Endothelial cell of umbilical vein (primary cell): ENCODE measurements around the gene SRRM3. TPM values are rescaled to one million over a fixed set of nuclear protein-coding genes. Genes with fewer than 3 reads are reported as not detected.

Experiments used
- BruUV-seq: library from RNA; stranded (reverse); fragments of 400-500 nt; replicated peaks from 2 replicates; lab custom pipeline; 2021; lab: Mats Ljungman, UMichigan
- CTCF ChIA-PET: fragments of 300-600, 350-600 bp; sonication (Branson Sonifier 250); formaldehyde crosslinking; loops from one replicate; lab custom pipeline; 2021; ENCODE audit warnings: antibody characterized with exemption, inconsistent platforms; lab: Charles Lee
- POLR2A ChIA-PET: fragments of 300-600, 350-600 bp; sonication (Branson Sonifier 250); formaldehyde crosslinking; loops from one replicate; lab custom pipeline; 2021; ENCODE audit warnings: antibody characterized with exemption, inconsistent platforms; lab: Charles Lee
- DNase-seq: peaks from one replicate; pipeline ENCODE4 v3.0.0-alpha.2; 2011; ENCODE audit warnings: low read depth, low spot score
- FAIRE-seq: peaks from 2 replicates; lab custom pipeline; 2011; peaks lifted over from hg19 to GRCh38; lab: Jason Lieb, UNC
- H2AFZ ChIP-seq: 2 replicates; pipeline ENCODE4 v1.6.0; 2012; ENCODE audit warnings: low read depth, low read length, control low read depth, inconsistent platforms
- H3K27ac ChIP-seq: 2 replicates; pipeline ENCODE4 v1.5.1; 2011; ENCODE audit warnings: low read depth, mild to moderate bottlenecking, control low read depth, low read length, moderate library complexity; ENCODE audit not compliant: insufficient read depth
- H3K27me3 ChIP-seq, 2 experiments: 2 replicates each; pipeline versions ENCODE4 v1.6.0 to v1.6.1; 2011; ENCODE audit warnings: low read length in 2 of 2, mixed read lengths in 1 of 2; ENCODE audit not compliant: control insufficient read depth in 2 of 2, insufficient read depth in 2 of 2
- H3K36me3 ChIP-seq, 2 experiments: 2 replicates in 1 of 2; 3 replicates in 1 of 2; pipeline ENCODE4 v1.5.1; 2011; ENCODE audit warnings: low read length in 2 of 2, mild to moderate bottlenecking in 1 of 2, moderate library complexity in 1 of 2; ENCODE audit not compliant: control insufficient read depth in 2 of 2, insufficient read depth in 2 of 2; ENCODE audit errors: extremely low read depth in 1 of 2
- H3K4me1 ChIP-seq: 3 replicates; pipeline ENCODE4 v1.5.1; 2011; ENCODE audit warnings: mild to moderate bottlenecking, low read length; ENCODE audit not compliant: control insufficient read depth, insufficient read depth; ENCODE audit errors: extremely low read depth
- H3K4me2 ChIP-seq: 2 replicates; pipeline ENCODE4 v1.6.1; 2011; ENCODE audit warnings: low read length, control low read depth, mixed read lengths; ENCODE audit not compliant: insufficient read depth
- H3K4me3 ChIP-seq, 3 experiments: fragments of 200-600 bp in 1 of 3; sonication (generic), shearing (Covaris generic) in 1 of 3; replicated peaks in 1 of 3; 2 replicates each; pipeline ENCODE4 v1.5.1; 2011 to 2016; ENCODE audit warnings: control low read depth in 3 of 3, low read length in 3 of 3, mild to moderate bottlenecking in 2 of 3, inconsistent platforms in 1 of 3, low read depth in 1 of 3, moderate library complexity in 1 of 3; ENCODE audit not compliant: insufficient read depth in 1 of 3
- H3K79me2 ChIP-seq: 2 replicates; pipeline ENCODE4 v1.6.0; 2012; ENCODE audit warnings: low read length, inconsistent platforms; ENCODE audit not compliant: control insufficient read depth, insufficient read depth
- H3K9ac ChIP-seq: replicated peaks from 2 replicates; pipeline ENCODE3; 2011; ENCODE audit warnings: low read length, control low read depth; ENCODE audit not compliant: insufficient read depth; ENCODE audit errors: extremely low read depth
- H3K9me1 ChIP-seq: replicated peaks from 3 replicates; pipeline ENCODE4 v1.6.0; 2011; ENCODE audit warnings: mild to moderate bottlenecking, low read length; ENCODE audit not compliant: control insufficient read depth, insufficient read depth; ENCODE audit errors: extremely low read depth
- H3K9me3 ChIP-seq: replicated peaks from 2 replicates; pipeline ENCODE4 v1.5.1; 2012; ENCODE audit warnings: low read length, inconsistent platforms; ENCODE audit not compliant: control insufficient read depth, insufficient read depth
- H4K20me1 ChIP-seq: replicated peaks from 2 replicates; pipeline ENCODE3; 2011; ENCODE audit warnings: mild to moderate bottlenecking, low read length; ENCODE audit not compliant: control insufficient read depth, insufficient read depth; ENCODE audit errors: extremely low read depth
- EZH2 ChIP-seq: IDR thresholded peaks from 2 replicates; pipeline ENCODE4 v1.6.1; 2012; ENCODE audit warnings: borderline replicate concordance, low read depth, mild to moderate bottlenecking, moderate library complexity, low read length, inconsistent platforms; ENCODE audit not compliant: severe bottlenecking
- GATA2 ChIP-seq: IDR thresholded peaks from 2 replicates; pipeline ENCODE4 v1.7.0; 2011; ENCODE audit warnings: low read depth, mild to moderate bottlenecking, moderate library complexity, mixed read lengths, low read length; ENCODE audit not compliant: insufficient read length, insufficient read depth
- MYC ChIP-seq: IDR thresholded peaks from one replicate; pipeline ENCODE4 v1.6.1; 2011; ENCODE audit warnings: mild to moderate bottlenecking, low read depth, low read length
- POLR2A ChIP-seq: IDR thresholded peaks from 2 replicates; pipeline ENCODE4 v1.6.1; 2012; ENCODE audit warnings: low read depth, mild to moderate bottlenecking, control low read depth, low read length
- POLR2AphosphoS5 ChIP-seq: IDR thresholded peaks from 2 replicates; pipeline ENCODE4 v1.6.1; 2012; ENCODE audit warnings: low read depth, mild to moderate bottlenecking, control low read depth, low read length, moderate library complexity; ENCODE audit not compliant: insufficient read depth
- dilution Hi-C: fragments of 300-500 bp; cut with MboI; formaldehyde crosslinking; loops from one replicate; pipeline ENCODE4 v1.15.0; 2019; ENCODE audit warnings: low sequenced_read_pairs; ENCODE audit not compliant: extremely low pct_ligation_motif_present
- intact Hi-C: fragments of 100-400 bp; cut with micrococcal nuclease; formaldehyde crosslinking; loops from one replicate; pipeline ENCODE4 v1.10.0; 2022
- polyA plus RNA-seq, 4 experiments: library from polyadenylated mRNA; depleted of rRNA in 3 of 4; stranded (reverse) in 3 of 4; unstranded in 1 of 4; fragments of >200 nt; gene quantifications; 2 replicates each; pipeline versions ENCODE4 v1.2.1 to v1.2.3, GENCODE V29; 2011 to 2012; ENCODE audit warnings: missing spikeins in 1 of 4
- total RNA-seq: library from RNA; stranded (reverse); gene quantifications from 2 replicates; pipeline ENCODE4 v1.2.3, GENCODE V29; 2021
- TF ChIP-seq, protein P1 (sequence below): IDR thresholded peaks from 2 replicates; pipeline ENCODE4 v1.6.1; 2011; ENCODE audit not compliant: insufficient read depth, insufficient read length
- TF ChIP-seq, protein P2 (sequence below), 2 donors: IDR thresholded peaks; 1 replicate in 1 of 2; 2 replicates in 1 of 2; pipeline ENCODE4 v1.5.1; 2011; ENCODE audit warnings: low read length in 2 of 2, mild to moderate bottlenecking in 2 of 2, moderate library complexity in 2 of 2, control low read depth in 1 of 2, inconsistent platforms in 1 of 2, low read depth in 1 of 2; ENCODE audit not compliant: insufficient read depth in 1 of 2; ENCODE audit errors: extremely low read depth in 1 of 2

SRRM3 gene
- total and polyA plus RNA-seq, 2 donors (not counting 3 experiments of a cell fraction or from before 2014, with no cell fraction given): 4.4 to 5.4 TPM

DNA sequence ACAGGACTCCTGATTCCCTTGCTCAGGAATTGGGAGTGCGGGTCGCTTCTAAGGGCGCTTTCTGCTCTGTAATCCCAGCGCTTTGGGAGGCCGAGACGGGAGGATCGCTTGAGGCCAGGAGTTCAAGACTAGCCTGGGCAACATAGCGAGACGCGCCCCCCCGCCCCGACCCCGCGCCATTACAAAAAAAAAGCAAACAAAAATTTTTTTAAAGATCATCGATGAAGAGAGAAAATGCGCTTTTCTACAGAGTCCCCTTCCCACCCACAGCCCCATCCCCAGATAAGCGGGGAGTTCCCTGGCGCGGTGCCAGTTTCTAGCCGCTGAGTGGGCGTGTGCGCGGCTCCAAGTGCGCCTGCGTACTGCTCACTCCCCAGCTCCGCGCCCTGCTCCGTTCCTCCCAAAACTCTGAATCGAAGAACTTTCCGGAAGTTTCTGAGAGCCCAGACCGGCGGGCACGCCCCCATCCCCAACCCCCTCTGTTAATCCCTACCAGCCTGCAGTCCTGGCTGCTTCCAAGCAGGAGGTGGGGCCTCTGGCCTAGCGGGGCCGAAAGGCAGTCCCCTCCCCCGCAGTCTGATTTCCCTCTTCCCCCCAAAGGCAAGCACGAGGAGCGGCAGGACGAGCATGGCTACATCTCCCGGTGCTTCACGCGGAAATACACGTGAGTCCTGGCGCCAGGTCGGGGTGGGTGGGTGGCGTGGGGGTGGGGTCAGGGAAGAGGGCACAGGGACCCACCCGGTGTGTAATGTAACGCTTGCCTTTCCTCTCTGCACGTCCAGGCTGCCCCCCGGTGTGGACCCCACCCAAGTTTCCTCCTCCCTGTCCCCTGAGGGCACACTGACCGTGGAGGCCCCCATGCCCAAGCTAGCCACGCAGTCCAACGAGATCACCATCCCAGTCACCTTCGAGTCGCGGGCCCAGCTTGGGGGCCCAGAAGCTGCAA is 101.8 kb downstream of the SRRM3 start:
- ChIA-PET CTCF (interaction anchor here (0.7 to 2.6 kb wide), 3 partner anchors 11 to 108 kb away, joined by 3 to 30 read pairs (median 8); no protein-coding TSS in a partner anchor), POLR2A (interaction anchor here (0.7 to 2.8 kb wide), 4 partner anchors 9 to 12 kb away, joined by 5 to 55 read pairs (median 12); no protein-coding TSS in a partner anchor)
- peak overlapping the region; percentile 87 for H3K9ac ChIP-seq
- H4K20me1 ChIP-seq: no peaks in the 10 kb centered on the region
- no peak for TF ChIP-seq MYC
- no peak for TF ChIP-seq POLR2A
- TF ChIP-seq GATA2: no peak
- peak; percentile 62 for TF ChIP-seq POLR2AphosphoS5
- TF ChIP-seq, protein P1, sequence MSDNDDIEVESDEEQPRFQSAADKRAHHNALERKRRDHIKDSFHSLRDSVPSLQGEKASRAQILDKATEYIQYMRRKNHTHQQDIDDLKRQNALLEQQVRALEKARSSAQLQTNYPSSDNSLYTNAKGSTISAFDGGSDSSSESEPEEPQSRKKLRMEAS: no peak
- TF ChIP-seq, protein P2, sequence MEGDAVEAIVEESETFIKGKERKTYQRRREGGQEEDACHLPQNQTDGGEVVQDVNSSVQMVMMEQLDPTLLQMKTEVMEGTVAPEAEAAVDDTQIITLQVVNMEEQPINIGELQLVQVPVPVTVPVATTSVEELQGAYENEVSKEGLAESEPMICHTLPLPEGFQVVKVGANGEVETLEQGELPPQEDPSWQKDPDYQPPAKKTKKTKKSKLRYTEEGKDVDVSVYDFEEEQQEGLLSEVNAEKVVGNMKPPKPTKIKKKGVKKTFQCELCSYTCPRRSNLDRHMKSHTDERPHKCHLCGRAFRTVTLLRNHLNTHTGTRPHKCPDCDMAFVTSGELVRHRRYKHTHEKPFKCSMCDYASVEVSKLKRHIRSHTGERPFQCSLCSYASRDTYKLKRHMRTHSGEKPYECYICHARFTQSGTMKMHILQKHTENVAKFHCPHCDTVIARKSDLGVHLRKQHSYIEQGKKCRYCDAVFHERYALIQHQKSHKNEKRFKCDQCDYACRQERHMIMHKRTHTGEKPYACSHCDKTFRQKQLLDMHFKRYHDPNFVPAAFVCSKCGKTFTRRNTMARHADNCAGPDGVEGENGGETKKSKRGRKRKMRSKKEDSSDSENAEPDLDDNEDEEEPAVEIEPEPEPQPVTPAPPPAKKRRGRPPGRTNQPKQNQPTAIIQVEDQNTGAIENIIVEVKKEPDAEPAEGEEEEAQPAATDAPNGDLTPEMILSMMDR (IDR thresholded peaks at IDR 0.05; ENCODE audit: extremely low read depth in 1 of 2, insufficient read depth in 1 of 2, low read depth in 1 of 2, low read length in 2 of 2): no peak
- no peak for TF ChIP-seq EZH2
- FAIRE-seq (no peak), DNase-seq (peak; percentile 91)
- H3K27ac ChIP-seq: peak overlapping the region; percentile 73
- dilution Hi-C loops (no loop called here), intact Hi-C loops (loop anchor here (1.0 kb wide), 1 partner anchor 11 kb away; no protein-coding TSS in a partner anchor)
- BruUV-seq: no TSS peak
- H3K4me3 ChIP-seq: peak overlapping the region; percentile 79 to 97 (median 84)
- no peaks in the 10 kb centered on the region for H3K9me3 ChIP-seq
- peak overlapping the region; percentile 71 for H3K4me2 ChIP-seq
- H3K4me1 ChIP-seq: peaks cover 19% of the 10 kb centered on the region
- peaks cover 20% of the 10 kb centered on the region for H3K79me2 ChIP-seq
- H3K36me3 ChIP-seq: peaks cover 7 to 10% of the 10 kb centered on the region in 2 experiments
- no peak overlapping the region for H2AFZ ChIP-seq
- H3K27me3 ChIP-seq: no peaks in the 10 kb centered on the region
- H3K9me1 ChIP-seq: no peaks in the 10 kb centered on the region
